ENCODE results near the gene RGP1.

GRCh38 chr9:35790385-35791296 lies 41.6 kb downstream of the RGP1 start:
- no peak for TF ChIP-seq EZH2 (optimal IDR thresholded peaks at IDR 0.05; ENCODE audit: low read depth, low read length)
- TF ChIP-seq CTCF (IDR thresholded peaks at IDR 0.05; ENCODE audit: low read length), result peak; percentile 85
